ENCODE results near the gene DAAM1.

The DAAM1 gene

DNA sequence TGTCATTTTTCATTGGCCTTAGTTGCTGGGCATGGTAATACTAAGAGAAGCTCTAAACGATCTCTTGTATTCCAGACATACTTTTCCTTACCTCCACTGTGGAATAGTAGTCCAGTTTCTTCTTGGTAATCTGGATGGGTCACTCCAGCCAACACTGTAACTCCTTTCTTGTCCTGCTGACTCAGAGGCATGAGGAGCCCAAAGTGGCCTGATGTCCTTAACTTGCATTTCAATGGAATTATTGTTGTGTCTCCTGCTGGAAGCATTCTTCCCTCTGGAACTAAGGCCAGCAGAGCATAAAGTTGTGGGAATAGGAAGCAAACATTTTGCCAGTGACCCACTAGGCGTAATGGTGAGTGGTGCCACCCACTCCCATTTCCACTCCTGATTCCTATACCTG is 33.1 kb downstream of the DAAM1 start:
- DNase-seq (ENCODE audit: low read depth in 2 of 2), result no peak

GRCh38 chr14:59224341-59224740 is 35.9 kb downstream of the DAAM1 start:
- DNase-seq (ENCODE audit: low read depth in 2 of 2), result no peak

- DNase-seq (ENCODE audit: low read depth in 2 of 2), result no peak
Measured at GRCh38 chr14:59225281-59225680, 36.8 kb downstream of the DAAM1 start.

- no peak for DNase-seq (ENCODE audit: low read depth in 2 of 2)
Measured at GRCh38 chr14:59228421-59228820, 40.0 kb downstream of the DAAM1 start.

- no peak for DNase-seq (ENCODE audit: low read depth in 2 of 2)
Measured at GRCh38 chr14:59229653-59230406, 41.4 kb downstream of the DAAM1 start.

- no peak for DNase-seq (ENCODE audit: low read depth in 2 of 2)
Measured at GRCh38 chr14:59236195-59236594, 47.7 kb downstream of the DAAM1 start.

- no peak for DNase-seq (ENCODE audit: low read depth in 2 of 2)
Measured at GRCh38 chr14:59238216-59238615, 49.7 kb downstream of the DAAM1 start.

- no peak for DNase-seq (ENCODE audit: low read depth in 2 of 2)
Measured at GRCh38 chr14:59239022-59239421, 50.6 kb downstream of the DAAM1 start.

GRCh38 chr14:59240356-59240755 is 51.9 kb downstream of the DAAM1 start:
- DNase-seq (ENCODE audit: low read depth in 2 of 2), result no peak

- no peak for DNase-seq (ENCODE audit: low read depth in 2 of 2)
Measured at GRCh38 chr14:59241121-59241520, 52.7 kb downstream of the DAAM1 start.

DNA sequence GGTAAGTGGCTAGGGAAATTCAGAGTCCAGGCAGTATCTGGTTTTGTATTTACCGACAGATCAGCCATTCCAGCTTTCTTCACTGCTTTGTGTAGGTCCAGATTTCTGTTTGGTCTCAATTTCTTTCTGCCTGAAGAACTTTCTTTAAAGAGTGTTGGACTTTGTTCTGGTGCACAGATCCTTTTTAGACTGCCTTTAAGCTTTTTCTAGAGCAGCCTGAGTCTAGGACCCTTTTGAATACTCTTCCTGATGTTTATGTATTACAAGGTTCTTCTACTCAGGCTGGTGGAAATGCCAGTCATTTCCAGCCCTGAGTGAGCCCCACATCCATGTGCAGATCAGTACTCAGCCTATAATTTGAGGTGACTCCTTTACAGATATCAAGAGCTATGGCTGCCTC is 54.7 kb downstream of the DAAM1 start:
- DNase-seq (ENCODE audit: low read depth in 2 of 2), result no peak

GRCh38 chr14:59244581-59244980 is 56.1 kb downstream of the DAAM1 start:
- no peak for DNase-seq (ENCODE audit: low read depth in 2 of 2)

- no peak for DNase-seq (ENCODE audit: low read depth in 2 of 2)
Measured at GRCh38 chr14:59245809-59246295, 57.4 kb downstream of the DAAM1 start.

DNA sequence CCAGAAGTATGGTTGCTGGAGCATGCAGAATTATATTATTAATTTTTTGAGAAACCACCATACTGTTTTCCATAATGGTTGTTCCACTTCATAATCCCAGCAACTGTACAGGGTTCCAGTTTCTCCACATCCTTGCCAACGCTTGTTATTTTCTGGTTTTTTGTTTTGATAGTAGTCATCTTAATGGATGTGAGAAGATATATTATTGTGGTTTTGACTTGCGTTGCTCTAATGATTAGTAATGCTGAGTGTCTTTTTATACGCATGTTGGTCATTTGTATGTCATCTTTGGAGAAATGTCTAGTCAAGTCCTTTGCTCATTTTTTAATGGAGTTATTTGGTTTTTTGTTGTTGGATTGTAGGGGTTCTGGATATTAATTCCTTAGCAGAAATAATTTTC is 58.1 kb downstream of the DAAM1 start:
- no peak for DNase-seq (ENCODE audit: low read depth in 2 of 2)

GRCh38 chr14:59247801-59248584 is 59.5 kb downstream of the DAAM1 start:
- no peak for DNase-seq (ENCODE audit: low read depth in 2 of 2)

DNA sequence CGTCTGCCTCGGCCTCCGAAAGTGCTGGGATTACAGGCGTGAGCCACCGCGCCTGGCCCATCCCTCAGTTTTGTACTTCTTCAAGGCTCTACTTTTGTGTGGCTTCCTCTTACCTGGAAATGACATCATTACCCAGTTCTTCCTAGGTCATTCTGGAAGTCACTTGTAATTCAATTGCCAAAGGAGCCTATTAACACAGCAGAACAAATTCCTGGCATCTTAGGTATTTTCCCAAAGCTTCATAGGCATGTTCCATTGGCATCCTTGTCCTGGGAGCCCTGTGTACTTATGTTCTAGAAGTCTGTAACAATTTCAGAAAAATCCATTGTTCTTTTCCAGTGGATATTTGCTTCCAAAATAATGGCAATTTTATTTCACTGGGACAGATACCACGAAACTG is 60.6 kb downstream of the DAAM1 start:
- no peak for DNase-seq (ENCODE audit: low read depth in 2 of 2)

GRCh38 chr14:59251811-59252771 is 63.6 kb downstream of the DAAM1 start:
- no peak for DNase-seq (ENCODE audit: low read depth in 2 of 2)

DNA sequence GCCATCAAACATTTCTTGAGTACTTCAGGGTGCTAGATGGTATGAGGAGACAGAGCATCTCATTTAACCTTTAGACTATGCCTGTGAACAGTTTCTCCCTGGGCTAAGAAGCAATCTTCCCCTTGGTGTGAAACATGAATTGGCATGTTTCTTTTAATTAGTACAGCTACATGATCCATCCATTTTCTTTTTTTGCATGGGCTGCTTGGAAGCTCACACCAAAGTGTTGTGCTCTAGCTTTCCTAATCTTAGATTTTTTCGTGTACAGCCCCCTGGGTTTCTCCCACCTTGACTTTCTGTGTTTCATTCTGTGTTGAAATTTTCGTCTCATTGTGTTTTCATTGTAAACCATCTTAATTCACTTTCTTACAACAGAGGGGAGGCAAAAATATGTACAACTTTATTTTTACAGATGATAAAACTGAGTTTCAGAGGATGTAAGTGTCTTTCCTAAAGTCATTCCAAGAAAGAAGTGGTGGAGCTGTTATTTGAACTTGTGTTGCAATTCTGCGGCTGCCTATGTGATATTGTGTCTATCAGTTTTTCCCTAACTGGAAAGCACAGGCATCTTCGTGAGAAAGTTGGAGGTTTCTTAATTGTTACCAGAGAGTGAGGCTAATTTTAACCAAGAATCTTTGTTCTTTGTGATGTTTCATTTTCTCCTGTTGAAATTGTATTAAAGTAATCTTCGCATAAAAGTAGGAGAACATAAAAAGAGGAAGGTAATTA is 64.5 kb downstream of the DAAM1 start:
- DNase-seq (ENCODE audit: low read depth in 2 of 2), result no peak

DNA sequence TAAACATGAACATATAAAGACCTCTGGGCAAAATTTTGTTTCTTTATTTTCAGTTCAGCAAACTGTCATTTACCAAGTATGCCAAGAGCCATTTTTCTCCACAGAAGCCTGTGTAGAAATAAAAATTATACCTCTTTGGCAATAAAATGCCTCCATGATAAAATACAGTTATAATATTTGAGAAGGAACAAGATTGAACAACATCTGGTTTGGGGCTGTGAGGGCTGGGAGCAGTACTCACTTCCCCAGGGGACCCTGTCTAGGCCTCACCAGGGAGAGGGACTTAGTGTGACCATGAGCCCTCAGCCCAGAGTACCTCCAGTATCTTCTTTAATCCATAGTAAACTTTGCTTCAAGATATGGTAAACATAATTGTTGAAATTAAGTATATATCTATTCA is 65.1 kb downstream of the DAAM1 start:
- no peak for DNase-seq (ENCODE audit: low read depth in 2 of 2)

- DNase-seq (ENCODE audit: low read depth in 2 of 2), result no peak
Measured at GRCh38 chr14:59254146-59254910, 65.9 kb downstream of the DAAM1 start.
